Cardiac fibroblast (primary cell): ENCODE results near the gene ZSCAN5B.
"Not testable (repeated sequence)": the region's sequence is repeated elsewhere in the genome, so short reads cannot be mapped to it uniquely, and the experiment has no call there.

Experiments used
- DNase-seq, 2 donors: peaks; one replicate each; pipeline versions ENCODE4 v3.0.0 to v3.0.0-alpha.2; 2010; ENCODE audit warnings: low read depth in 2 of 2
- H3K4me3 ChIP-seq, 2 donors: replicated peaks in 1 of 2; 1 replicate in 1 of 2; 2 replicates in 1 of 2; pipeline ENCODE4 v1.5.1; 2011; ENCODE audit warnings: low read depth in 2 of 2, low read length in 2 of 2, mild to moderate bottlenecking in 2 of 2, moderate library complexity in 1 of 2
- CTCF ChIP-seq: IDR thresholded peaks from one replicate; pipeline ENCODE4 v1.5.1; 2011; ENCODE audit warnings: low read depth, mild to moderate bottlenecking, low read length, inconsistent platforms

Gene ZSCAN5B

GRCh38 chr19:56152644-56153043 is 44.9 kb downstream of the ZSCAN5B start:
- no peak overlapping the region for H3K4me3 ChIP-seq
- DNase-seq: no peak
- no peak for TF ChIP-seq CTCF

- TF ChIP-seq CTCF: no peak
- H3K4me3 ChIP-seq: no peak overlapping the region
- no peak for DNase-seq
Measured at GRCh38 chr19:56150358-56150757, 47.2 kb downstream of the ZSCAN5B start.

- no peak for TF ChIP-seq CTCF
- DNase-seq: no peak
- H3K4me3 ChIP-seq: no peak overlapping the region
Measured at GRCh38 chr19:56149656-56150038, 47.9 kb downstream of the ZSCAN5B start.

- not testable (repeated sequence) for DNase-seq, H3K4me3 ChIP-seq
Measured at GRCh38 chr19:56148955-56149655, 48.5 kb downstream of the ZSCAN5B start.

- no peak overlapping the region for H3K4me3 ChIP-seq
- no peak for DNase-seq
- no peak for TF ChIP-seq CTCF
Measured at GRCh38 chr19:56148096-56148495, 49.5 kb downstream of the ZSCAN5B start.

GRCh38 chr19:56147307-56147706 is 50.3 kb downstream of the ZSCAN5B start:
- H3K4me3 ChIP-seq: no peak overlapping the region
- DNase-seq: no peak
- no peak for TF ChIP-seq CTCF

- no peak for TF ChIP-seq CTCF
- DNase-seq: no peak
- H3K4me3 ChIP-seq: no peak overlapping the region
Measured at GRCh38 chr19:56146904-56147303, 50.7 kb downstream of the ZSCAN5B start.
